GM03348 (cell line): ENCODE results near the gene MTARC1.

ENCODE experiments used
- DNase-seq: peaks from one replicate; pipeline ENCODE4 v3.0.0; 2012; ENCODE audit warnings: low spot score

Gene MTARC1

GRCh38 chr1:220833436-220833835, 46.7 kb downstream of the MTARC1 start:
- DNase-seq: no peak

GRCh38 chr1:220834155-220834870, 47.6 kb downstream of the MTARC1 start:
- no peak for DNase-seq
